GM12878 (cell line): ENCODE measurements around the gene ADGRG1. TPM values are rescaled to one million over a fixed set of nuclear protein-coding genes. Genes with fewer than 3 reads are reported as not detected.

Source experiments
- ZNF207 ChIP-seq: fragments of 450-650 bp; IDR thresholded peaks from 2 replicates; pipeline ENCODE4 v1.6.1; 2014; ENCODE audit warnings: antibody characterized with exemption, mild to moderate bottlenecking, borderline replicate concordance
- polyA plus RNA-seq, 11 experiments: library from polyadenylated mRNA; depleted of rRNA in 4 of 11; unstranded in 6 of 11; stranded (reverse) in 5 of 11; fragments of >200 nt; fragmentation: Nextera tagmentation in 4 of 11; fragmentation: Illumina TruSeq in 1 of 11; extraction: Ambion mirVana in 4 of 11; extraction: Trizol in 1 of 11; gene quantifications; 1 replicate in 1 of 11; 2 replicates in 10 of 11; pipeline versions ENCODE4 v1.2.1 to v1.2.3, GENCODE V29; 2011 to 2016; ENCODE audit warnings: inconsistent platforms in 2 of 11, missing spikeins in 2 of 11, low read depth in 1 of 11
- total RNA-seq, 4 experiments: library from RNA; depleted of rRNA in 3 of 4; stranded (reverse); fragments of >200 nt in 3 of 4; fragmentation: Illumina TruSeq in 1 of 4; extraction: Trizol in 1 of 4; gene quantifications; 2 replicates each; pipeline versions ENCODE4 v1.2.1 to v1.2.3, GENCODE V29; 2013 to 2021
- TF ChIP-seq, protein P1 (sequence below): IDR thresholded peaks from 2 replicates; pipeline ENCODE4 v1.6.1; 2012; ENCODE audit warnings: improper control_type of control experiment, low read depth, low read length; ENCODE audit not compliant: insufficient replicate concordance
- TF ChIP-seq, protein P2 (sequence below): fragments of 450-650 bp; IDR thresholded peaks from 2 replicates; pipeline ENCODE4 v1.6.1; 2017; ENCODE audit warnings: borderline replicate concordance

ADGRG1 gene
- total and polyA plus RNA-seq, 10 of the 15 experiments (the other 5 are each of a cell fraction or from before 2014, with no cell fraction given), result 0.07 to 2.0 (median 0.75) TPM

DNA sequence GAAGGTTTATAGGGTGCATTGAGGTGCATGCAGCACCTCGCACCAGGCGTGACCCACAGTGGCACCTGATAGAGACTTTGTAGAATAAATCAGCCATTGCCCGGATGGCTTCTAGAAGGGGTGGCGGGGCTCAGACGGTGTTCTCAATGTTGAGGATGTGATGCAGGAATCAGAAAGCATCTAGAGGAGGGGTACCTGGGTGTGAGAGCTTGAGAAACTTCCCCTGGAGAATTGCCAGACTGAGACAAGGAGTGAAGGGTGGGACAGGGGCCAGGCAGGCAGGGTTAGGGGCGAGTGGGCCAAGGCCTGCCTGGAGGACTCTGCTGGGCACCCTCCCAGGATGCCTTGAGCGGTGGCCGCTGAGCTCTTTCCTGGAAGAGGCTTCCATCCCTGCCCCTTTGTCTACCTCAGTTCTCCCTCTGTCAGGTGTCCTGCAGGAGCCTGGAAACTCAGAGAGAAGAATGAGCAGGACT is 9.3 kb upstream of the ADGRG1 start (continued):
- TF ChIP-seq, protein P1, sequence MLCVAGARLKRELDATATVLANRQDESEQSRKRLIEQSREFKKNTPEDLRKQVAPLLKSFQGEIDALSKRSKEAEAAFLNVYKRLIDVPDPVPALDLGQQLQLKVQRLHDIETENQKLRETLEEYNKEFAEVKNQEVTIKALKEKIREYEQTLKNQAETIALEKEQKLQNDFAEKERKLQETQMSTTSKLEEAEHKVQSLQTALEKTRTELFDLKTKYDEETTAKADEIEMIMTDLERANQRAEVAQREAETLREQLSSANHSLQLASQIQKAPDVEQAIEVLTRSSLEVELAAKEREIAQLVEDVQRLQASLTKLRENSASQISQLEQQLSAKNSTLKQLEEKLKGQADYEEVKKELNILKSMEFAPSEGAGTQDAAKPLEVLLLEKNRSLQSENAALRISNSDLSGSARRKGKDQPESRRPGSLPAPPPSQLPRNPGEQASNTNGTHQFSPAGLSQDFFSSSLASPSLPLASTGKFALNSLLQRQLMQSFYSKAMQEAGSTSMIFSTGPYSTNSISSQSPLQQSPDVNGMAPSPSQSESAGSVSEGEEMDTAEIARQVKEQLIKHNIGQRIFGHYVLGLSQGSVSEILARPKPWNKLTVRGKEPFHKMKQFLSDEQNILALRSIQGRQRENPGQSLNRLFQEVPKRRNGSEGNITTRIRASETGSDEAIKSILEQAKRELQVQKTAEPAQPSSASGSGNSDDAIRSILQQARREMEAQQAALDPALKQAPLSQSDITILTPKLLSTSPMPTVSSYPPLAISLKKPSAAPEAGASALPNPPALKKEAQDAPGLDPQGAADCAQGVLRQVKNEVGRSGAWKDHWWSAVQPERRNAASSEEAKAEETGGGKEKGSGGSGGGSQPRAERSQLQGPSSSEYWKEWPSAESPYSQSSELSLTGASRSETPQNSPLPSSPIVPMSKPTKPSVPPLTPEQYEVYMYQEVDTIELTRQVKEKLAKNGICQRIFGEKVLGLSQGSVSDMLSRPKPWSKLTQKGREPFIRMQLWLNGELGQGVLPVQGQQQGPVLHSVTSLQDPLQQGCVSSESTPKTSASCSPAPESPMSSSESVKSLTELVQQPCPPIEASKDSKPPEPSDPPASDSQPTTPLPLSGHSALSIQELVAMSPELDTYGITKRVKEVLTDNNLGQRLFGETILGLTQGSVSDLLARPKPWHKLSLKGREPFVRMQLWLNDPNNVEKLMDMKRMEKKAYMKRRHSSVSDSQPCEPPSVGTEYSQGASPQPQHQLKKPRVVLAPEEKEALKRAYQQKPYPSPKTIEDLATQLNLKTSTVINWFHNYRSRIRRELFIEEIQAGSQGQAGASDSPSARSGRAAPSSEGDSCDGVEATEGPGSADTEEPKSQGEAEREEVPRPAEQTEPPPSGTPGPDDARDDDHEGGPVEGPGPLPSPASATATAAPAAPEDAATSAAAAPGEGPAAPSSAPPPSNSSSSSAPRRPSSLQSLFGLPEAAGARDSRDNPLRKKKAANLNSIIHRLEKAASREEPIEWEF, result no peak
- TF ChIP-seq, protein P2, sequence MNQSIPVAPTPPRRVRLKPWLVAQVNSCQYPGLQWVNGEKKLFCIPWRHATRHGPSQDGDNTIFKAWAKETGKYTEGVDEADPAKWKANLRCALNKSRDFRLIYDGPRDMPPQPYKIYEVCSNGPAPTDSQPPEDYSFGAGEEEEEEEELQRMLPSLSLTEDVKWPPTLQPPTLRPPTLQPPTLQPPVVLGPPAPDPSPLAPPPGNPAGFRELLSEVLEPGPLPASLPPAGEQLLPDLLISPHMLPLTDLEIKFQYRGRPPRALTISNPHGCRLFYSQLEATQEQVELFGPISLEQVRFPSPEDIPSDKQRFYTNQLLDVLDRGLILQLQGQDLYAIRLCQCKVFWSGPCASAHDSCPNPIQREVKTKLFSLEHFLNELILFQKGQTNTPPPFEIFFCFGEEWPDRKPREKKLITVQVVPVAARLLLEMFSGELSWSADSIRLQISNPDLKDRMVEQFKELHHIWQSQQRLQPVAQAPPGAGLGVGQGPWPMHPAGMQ, result no peak
- no peak for TF ChIP-seq ZNF207
- TF ChIP-seq, all 136 proteins: peak for 0
